Putamen (tissue), 1 donor: ENCODE measurements around the gene PRCP.
A peak's percentile ranks its signal among the peaks of the same experiment; 100 is the strongest.
"Not testable (repeated sequence)": the region's sequence is repeated elsewhere in the genome, so short reads cannot be mapped to it uniquely, and the experiment has no call there.

Experiments
- DNase-seq: peaks from one replicate; pipeline ENCODE4 v3.0.0-alpha.2; 2016; ENCODE audit warnings: low spot score

PRCP gene

DNA sequence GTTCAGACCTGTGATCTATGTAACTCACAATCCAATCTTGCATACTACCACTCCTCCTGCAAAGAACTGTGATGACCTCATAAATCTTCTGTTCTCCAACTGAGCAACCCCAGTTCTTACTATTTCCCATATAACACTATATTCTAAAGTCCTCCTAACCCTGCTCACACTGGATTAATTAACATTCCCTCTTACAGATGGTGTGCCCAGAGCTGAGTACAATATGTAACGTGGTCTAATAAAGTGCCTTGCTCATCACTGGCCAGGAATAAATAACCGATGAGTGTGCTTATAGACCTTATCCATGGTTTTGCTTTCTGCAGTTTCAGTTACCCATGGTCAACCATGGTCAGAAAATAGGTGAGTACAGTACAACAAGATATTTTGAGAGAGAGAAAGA lies 28.6 kb downstream of the PRCP start:
- DNase-seq: no peak

DNA sequence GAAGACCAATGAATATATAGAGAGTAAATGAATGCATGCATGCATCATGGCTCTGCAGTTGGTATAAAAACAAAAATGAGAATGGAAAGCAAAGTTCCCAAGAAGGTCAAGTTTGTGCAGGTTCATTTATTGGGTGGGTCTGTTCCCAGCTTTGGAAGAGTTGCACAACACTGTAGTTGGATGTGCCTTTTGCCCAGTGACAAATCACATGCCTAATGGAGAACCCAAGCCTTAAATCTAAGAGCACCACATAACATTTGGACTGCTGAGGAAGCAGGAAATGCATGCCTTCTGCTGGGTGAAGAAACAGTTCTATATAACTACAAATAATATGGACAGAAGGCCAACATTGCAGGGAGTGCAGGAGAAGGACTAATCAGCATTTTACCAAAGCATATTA lies 30.6 kb downstream of the PRCP start:
- no peak for DNase-seq

DNA sequence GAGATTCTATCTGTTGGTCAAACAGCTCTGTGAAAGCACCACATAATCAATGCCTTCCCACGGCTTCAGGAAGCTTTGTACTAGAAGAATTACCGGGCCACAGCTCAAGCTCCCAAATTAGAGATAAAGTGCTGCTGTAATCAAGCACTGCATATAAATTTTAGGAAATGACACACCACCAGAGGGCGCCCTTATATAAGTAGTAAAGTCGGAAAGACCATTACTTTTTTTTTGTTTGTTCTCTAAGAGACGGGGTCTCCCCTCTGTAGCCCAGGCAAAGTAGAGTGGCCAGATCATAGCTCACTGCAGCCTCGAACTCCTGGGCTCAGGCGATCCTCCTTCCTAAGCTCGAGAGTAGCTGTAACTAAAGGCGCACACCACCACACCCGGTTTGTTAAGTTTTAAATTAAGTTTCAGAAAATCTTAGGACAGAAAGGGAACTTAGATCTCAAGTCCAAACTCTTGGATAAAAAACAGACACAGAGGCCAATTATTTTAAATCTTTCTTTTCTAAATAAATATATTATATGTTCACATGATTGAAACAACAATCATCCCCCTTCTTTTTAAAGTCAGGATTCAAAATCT lies 32.6 kb downstream of the PRCP start:
- DNase-seq: peak; percentile 81

DNA sequence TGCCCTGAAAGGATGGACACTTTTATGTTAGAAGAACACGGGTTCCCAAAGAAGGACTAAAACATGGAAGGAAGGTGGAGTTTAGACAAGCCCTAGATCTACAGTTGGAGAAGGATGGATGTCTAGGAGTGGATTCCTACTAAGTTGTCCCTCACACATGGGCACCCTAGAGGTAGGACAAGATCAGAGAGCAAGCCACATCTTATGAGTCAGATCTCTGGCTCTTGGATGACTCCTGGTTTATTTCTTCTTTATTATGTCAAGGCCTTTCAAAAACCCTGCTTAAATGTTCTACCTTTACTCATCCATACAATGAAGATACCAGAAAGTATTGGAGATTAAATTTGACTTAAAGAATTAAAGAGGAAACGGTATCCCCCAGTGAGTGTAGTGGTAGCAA lies 34.4 kb downstream of the PRCP start:
- no peak for DNase-seq

DNA sequence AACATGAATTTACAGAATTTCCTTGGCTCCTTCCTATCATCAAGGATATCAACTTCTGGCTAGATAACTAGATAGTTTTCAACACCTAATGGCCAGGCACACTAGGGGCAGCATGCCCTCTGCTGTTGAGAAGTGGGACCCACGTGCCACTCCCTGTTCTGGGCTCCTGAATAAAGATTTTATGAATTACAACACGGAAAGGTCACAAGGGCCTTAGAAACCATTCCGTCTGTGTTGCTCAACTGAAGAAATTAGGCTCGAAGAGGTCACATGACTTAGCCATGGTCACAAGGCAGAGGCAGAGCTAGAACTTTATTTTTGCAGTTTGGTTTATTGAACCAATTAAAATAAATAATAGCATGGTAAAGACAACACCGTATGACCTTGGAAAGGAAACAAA lies 36.0 kb downstream of the PRCP start:
- peak; percentile 78 for DNase-seq

DNA sequence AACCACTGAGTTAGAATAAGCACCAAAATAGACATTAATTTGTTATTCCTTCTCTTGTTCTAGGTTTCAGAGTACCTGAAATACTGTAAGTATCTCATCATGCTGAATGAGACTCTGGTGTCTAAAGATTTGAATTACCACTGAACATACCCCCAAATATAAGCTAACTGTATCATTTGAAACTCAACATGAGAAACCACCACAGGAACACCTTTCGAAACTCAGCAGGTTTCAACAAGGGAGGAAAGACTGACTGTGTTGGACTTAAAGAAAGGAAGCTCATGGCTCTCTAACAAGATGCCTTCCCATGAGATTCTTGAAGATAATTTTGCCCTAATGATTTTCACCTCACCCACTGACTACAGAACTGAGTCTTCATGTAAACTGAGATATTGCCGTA lies 37.0 kb downstream of the PRCP start:
- DNase-seq: no peak

DNA sequence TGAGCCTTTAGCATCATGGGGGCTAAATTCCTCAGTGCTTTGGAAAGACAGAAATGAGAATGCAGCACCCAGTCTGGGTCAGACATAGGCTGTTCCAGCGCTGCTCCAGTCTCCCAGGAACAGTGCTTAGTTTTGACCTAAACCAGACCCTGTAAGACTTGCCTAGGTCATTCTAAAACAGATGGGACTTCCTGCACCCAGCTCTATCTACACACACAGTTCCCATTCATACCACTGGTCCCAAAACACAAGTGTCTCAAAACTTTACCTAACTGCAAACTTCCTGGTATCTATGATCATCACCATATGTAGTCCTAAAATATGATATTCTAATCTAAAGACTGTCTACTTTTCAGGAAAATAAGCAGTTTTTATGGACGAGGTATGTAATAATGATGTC lies 37.9 kb downstream of the PRCP start:
- DNase-seq: no peak

DNA sequence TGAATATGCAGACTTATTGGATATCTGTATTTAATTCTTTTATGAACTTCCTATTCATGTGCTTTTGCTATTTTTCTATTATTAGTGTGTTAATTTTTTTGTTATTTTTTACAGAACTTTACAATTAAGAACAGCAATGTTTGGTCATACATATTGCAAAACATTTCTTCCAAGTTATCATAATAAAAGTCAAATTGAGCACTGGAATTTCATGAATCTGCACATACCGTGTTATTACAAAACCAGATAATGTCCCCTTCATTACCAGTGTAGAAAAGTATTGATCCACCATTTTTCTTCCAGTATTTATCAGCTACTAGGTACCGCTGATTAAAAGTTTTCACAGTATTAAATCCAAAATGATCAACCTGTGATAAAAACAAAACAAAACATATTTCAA lies 40.5 kb downstream of the PRCP start:
- DNase-seq: no peak

DNA sequence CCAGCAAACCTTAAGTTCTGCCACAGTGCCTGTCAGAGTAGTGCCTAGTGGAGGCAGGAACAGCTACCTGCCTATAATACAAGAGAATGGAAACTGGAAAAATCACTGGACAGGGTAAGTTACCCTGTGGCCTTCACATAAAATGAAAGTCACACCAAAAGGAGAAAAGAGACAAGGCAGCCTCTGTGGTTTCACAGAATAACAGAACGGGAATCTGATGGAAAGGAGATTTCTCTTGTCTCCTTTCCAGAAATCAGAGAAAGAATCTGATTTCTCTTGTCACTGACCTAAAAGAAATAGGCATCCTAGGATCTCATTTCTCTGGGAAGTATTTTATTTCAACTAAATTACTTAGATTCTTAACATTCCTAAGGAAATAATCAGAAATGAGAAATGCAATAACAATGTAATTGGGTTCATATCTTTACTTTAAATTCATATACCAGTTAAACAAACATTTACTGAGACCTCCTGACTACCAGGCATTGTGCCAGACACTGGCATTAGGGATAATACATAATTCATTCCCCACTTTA lies 41.6 kb downstream of the PRCP start:
- no peak for DNase-seq

DNA sequence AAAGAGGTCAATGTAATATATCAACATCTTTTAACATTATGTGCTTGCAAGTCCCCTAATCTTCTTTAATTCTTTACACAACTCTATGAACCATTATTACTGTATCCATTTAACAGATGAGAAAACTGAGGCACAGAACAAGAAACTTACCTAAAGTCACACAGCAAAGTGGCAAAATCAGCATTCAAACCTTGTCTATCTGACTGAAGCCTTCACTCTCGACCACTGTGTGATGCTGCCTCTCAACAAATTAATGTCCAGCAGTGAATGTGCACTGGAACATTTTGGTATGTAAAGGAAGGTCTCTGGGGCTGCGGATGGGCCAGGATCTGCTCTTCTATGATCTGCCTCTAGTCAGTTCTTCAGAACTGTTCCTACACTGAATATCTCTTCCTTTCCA lies 42.1 kb downstream of the PRCP start:
- no peak for DNase-seq

DNA sequence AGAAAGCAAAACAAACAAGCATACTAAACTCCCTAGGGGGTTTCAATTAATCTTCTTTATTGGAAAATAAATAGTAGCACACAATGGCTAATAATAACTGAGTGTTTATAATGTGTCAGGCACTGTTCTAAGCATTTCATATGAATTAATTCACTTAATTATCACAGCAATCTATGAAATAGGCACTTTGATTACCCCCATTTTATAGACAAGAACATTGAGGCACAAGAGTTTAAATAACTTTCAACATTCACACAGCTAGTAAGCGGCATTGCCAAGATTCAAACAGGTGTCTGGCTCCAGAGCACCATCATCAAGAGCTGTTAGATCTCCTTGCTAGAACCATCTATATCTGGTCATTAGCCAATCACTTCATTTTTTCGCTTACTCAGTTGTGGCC lies 43.1 kb downstream of the PRCP start:
- DNase-seq: no peak

DNA sequence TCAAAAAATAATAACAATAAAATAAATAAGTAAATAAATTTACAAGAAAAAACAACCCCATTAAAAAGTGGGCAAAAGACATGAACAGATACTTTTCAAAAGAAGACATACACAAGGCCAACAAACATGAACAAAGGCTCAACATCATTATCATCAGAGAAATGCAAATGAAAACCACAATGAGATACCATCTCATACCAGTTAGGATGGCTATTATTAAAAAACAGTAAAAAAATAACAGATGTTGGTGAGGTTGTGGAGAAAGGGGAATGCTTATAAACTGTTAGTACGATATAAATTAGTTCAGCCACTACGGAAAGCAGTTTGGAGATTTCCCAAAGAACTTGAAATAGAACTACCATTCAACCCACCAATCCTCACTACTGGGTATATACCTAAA lies 44.6 kb downstream of the PRCP start:
- no peak for DNase-seq

DNA sequence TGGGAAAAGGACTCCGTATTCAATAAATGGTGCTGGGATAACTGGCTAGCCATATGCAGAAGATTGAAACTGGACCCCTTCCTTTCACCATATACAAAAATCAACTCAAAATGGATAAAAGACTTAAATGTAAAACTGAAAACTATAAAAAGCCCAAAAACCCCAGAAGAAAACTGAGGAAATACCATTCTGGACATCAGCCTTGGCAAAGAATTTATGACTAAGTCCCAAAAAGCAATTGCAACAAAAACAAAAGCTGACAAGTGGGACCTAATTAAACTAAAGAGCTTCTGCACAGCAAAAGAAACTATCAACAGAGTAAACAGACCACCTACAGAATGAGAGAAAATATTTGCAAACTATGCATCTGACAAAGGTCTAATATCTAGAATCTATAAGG lies 45.3 kb downstream of the PRCP start:
- not testable (repeated sequence) for DNase-seq

DNA sequence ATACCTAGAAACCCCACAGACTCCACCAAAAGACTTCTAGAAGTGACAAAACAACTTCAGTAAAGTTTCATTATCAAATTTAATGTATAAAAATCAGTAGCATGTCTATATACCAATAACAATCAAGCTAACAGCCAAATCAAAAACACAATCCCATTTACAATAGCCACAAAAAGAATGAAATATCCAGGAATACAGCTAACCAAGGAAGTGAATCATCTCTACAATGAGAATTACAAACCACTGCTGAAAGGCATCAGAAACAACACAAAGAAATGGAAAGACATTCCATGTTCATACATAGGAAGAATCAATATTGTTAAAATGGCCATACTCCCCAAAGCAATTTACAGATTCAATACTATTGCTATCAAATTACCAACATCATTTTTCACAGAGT lies 46.0 kb downstream of the PRCP start:
- DNase-seq: no peak

DNA sequence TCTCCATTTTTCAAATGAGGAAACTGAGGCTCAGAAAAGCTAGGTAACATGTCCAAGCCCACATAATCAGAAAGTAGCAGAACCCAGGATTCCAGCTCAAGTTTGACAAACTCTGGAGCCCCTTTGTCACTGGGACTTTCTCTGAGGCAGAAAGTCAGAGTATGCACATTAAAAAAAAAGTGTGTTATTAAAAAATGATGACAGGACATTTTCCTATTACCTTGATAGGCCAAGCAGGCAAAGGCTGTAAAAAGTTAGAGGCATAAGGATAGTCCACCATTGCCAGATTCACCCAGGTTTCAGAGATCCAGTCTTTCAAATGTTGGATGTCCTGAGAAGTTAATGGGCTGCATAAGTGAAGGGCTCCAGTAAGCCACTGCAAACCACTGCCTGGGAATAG lies 51.4 kb downstream of the PRCP start:
- no peak for DNase-seq

DNA sequence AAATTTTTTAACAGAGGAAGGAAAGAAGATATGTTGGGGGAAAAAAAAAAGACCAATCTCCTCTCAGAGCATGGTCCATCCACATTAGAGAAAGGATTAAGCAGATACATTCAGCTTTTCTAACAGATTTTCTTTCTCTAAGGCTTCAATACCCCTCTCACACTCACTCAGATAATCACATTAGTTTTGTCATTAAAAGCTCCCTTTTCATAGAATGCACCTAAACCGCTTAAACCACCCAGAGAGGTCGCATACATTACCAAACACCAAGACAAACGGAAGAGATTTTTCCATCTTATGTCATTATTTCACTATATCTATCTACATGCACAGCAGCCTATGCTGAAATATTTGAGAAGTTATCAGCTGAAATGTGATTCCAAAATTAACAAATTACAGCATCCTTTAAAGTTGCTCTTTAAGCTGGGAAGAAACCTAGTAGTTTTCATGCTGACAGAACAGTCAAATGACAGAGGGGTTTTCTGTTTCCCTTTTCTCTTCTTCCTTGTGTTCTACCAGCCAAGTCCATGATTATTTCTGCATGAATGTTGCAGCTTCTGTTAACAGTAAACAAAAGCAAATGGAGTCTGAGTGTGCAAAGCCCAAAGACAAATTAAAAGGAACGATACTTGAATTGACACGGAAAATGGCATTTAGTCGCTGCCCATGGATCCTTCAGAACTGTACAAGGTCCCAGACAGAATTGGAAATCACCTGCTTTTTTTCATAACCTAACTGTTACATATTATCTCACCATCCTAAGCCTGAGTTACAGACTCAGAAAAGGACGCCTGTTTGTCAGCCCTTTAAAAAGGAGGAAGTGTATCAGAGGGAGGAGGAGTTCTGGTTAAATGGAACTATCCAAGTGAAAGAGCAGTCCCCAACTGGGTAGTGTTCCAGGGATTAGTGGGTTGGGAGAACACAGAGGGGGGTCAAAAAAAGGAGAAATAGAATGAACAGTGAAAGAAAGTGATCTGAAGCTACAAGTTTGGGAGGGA lies 54.6 kb downstream of the PRCP start:
- peak; percentile 39 for DNase-seq

DNA sequence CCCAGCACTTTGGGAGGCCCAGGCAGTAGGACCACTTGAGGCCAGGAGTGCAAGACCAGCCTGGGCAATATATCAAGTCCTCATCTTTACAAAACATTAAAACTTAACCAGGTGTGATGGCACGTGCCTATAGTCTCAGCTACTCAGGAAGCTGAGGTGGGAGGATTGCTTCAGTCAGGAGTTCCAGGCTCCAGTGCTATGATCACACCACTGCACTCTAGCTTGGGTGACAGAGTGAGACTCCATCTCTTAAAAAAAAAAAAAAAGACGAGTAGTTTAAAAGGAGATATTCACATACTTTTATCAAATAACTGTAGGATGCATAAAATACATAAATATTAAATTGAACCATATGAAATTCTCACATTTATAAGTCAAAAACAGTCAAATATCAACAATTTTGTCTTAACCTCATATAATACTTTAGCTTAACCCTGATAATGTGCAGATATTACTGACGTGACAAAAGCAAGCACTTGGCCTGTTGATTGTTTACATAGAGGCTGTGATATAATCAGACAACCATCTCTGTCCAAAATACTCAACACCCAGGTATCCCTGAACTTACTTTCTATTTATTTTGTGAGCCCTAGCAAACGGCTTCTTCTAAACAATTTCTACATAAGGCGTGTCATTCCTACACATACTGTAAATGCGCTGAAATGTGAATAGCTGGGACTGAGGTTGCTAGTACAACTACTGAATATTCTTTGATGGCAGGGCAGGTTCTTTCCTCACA lies 57.0 kb downstream of the PRCP start:
- DNase-seq: no peak

DNA sequence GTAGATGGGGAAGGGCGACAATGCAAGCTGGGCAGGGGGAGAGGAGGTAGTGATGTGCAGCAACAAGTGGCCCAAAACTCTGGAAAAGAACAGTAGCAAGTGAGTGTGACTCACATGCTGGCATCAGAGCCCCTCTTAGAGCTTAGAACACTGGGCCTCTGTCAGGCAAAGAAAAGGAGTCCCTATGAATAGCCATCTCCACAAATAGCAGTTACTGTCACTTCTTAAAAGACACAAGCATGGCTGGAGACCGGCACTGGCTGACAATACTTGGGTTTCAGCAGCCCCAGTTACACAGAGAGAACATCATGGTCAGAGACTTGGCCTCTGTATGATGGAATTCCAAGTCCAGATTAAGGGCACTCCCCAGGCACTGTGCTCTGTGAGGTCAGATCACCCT lies 58.2 kb downstream of the PRCP start:
- DNase-seq: peak; percentile 91

DNA sequence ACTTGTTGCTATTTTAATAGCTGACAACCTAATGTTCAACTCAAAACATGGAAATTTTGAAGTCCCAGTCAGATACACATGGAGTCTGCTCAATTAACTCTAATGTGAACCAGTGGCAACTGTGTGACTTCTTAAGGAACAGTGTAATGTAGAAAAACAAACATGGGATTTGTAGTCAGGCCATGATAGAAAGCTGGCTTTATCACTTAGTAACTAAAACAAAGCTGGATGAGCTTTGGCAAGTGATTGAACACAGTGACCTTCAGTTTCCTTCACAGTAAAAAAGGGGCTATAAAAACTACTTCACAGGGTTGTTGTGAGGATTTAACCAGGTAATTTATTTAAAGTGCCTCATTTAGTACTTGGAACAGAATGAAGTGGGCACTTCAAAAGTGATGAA lies 62.6 kb downstream of the PRCP start:
- DNase-seq: no peak

DNA sequence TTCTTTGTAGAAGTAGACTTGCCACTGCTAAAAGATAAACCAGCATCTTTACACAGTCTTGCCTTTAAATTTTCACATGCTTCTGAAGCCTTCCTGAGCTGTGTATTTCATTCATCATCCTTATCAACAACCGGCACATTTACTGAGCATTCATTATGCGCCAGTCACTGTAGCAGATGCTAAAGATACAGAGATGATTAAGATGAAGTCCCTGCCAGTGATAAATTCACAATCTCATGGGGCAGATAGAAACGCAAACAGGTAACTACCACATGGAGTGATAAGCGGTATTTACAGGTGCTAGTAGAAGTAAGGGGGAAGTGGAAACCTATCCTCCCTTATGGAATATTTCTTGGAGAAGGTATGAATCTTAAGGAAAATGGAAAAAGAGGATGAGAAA lies 67.2 kb downstream of the PRCP start:
- DNase-seq: no peak

DNA sequence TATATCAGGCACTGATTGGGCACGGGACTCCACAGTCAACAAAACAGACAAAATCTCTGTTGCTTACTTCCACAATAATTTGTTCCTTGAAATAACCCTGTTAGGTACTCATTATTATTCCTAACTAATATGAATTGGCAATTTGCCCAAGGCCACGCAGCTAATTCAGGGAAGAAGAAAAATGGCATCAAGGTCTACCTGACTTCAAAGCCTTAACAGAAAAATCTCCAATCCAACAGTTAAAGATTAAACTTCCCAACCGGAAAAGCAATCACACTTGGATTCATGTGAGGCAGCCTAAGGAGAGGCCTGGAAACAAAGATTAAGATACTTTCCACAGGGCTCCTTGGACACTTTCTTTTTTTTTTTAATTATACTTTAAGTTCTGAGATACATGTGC lies 68.9 kb downstream of the PRCP start:
- no peak for DNase-seq

DNA sequence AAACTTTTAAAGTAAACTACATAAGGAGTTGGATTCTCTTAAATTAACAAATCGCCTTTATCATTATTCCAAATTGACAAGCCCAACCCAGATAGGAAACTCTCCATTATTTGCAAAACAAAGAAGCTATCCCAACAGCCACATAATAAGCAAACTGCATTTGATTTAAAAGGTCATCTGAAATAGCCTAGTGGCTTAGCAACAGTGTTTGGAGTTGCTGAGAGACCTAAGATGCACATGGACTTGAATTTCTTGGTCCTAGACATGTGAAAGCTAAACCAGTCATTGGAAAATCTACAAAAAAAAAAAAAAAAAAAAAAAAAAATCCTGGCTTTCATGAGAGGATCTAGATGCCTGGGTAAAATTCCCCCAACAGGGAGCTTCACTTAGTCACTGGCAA lies 69.5 kb downstream of the PRCP start:
- no peak for DNase-seq

DNA sequence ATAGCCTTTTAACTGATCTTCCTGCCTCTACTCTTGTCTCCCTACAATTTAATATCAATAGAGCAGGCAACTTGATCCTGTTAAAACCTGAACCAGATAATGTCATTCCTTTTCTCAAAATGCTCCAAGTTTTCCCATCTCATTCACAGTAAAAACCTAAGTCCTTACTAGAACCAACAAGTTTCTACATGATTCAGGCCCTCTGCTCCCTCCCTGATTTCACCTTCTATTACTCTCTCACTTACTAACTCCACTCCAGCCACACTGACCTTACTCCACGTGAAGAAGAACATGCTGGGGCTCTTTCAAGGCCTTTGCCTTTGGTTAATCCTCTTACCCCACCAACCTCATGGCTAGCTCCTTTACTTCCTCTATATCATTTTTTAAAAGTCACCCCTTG lies 71.1 kb downstream of the PRCP start:
- DNase-seq: no peak
